Suprapubic skin (tissue), 4 donors: Measurements from ENCODE around the gene DDR2. TPM values are rescaled to one million over a fixed set of nuclear protein-coding genes. Genes with fewer than 3 reads are reported as not detected.

Experiments
- DNase-seq, 2 donors: peaks; one replicate each; pipeline ENCODE4 v3.0.0-alpha.2; 2019; ENCODE audit warnings: low spot score in 2 of 2
- H3K27ac ChIP-seq: fragments of 200-600 bp; sonication (generic); one replicate; pipeline ENCODE4 v1.5.1; 2019
- H3K27me3 ChIP-seq: fragments of 200-600 bp; sonication (generic); one replicate; pipeline ENCODE4 v1.5.1; 2019
- H3K36me3 ChIP-seq: fragments of 200-600 bp; sonication (generic); one replicate; pipeline ENCODE4 v1.5.1; 2019
- H3K4me1 ChIP-seq: fragments of 200-600 bp; sonication (generic); one replicate; pipeline ENCODE4 v1.5.1; 2019
- H3K4me3 ChIP-seq: fragments of 200-600 bp; sonication (generic); one replicate; pipeline ENCODE4 v1.5.1; 2019; ENCODE audit warnings: mild to moderate bottlenecking
- H3K9me3 ChIP-seq: fragments of 200-600 bp; sonication (generic); one replicate; pipeline ENCODE4 v1.5.1; 2019
- EP300 ChIP-seq: sonication (generic); formaldehyde crosslinking; IDR thresholded peaks from one replicate; pipeline ENCODE4 v1.6.1; 2017; ENCODE audit warnings: antibody characterized with exemption
- POLR2A ChIP-seq, 2 donors: fragments of 450-650 bp; IDR thresholded peaks; one replicate each; pipeline ENCODE4 v1.6.1; 2017; ENCODE audit warnings: antibody characterized with exemption in 2 of 2, mild to moderate bottlenecking in 2 of 2, moderate library complexity in 2 of 2
- POLR2AphosphoS5 ChIP-seq, 3 donors: sonication (generic); formaldehyde crosslinking; IDR thresholded peaks; one replicate each; pipeline ENCODE4 v1.6.1; 2017; ENCODE audit warnings: antibody characterized with exemption in 3 of 3
- WGBS: methylation state at CpG from one replicate; pipeline ENCODE4 v1.1.5; 2018; 5-methylcytosine and 5-hydroxymethylcytosine counted together
- total RNA-seq, 4 donors: library from RNA; depleted of rRNA; stranded (reverse); fragments of >200 nt; gene quantifications; one replicate each; pipeline ENCODE4 v1.1.0, GENCODE V29; 2016
- TF ChIP-seq, protein P1 (sequence below), 2 donors: fragments of 200-600 bp in 1 of 2; fragments of 450-650 bp in 1 of 2; sonication (generic) in 1 of 2; IDR thresholded peaks; one replicate each; pipeline ENCODE4 v1.5.1; 2016 to 2019; ENCODE audit warnings: antibody characterized with exemption in 2 of 2, mild to moderate bottlenecking in 1 of 2, moderate library complexity in 1 of 2

The DDR2 gene
- total RNA-seq, 4 donors from 2014 or later: 7.7 to 50.2 (median 13.8) TPM

DNA sequence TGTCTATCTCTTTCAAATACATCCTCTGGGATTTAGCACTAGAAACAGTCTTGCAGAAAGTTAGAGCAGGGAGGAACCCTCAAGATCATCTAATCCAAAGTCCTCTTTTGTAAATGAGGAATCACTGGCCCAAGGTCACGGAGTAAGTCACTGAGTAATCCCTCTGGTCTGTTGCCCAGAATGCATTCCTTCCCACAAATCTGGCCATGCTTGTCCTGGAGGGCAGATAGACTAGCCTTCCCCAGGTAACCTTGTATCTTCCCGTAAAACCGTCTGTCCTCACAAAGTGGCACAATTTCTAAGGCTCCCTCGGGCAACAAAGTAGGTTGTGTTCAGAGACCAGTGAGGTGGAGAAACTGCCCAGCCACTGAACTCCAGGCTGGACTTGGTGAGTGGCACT, 46.2 kb downstream of the DDR2 start:
- H3K9me3 ChIP-seq: no peaks in the 10 kb centered on the region
- no peaks in the 10 kb centered on the region for H3K27me3 ChIP-seq
- TF ChIP-seq EP300 (no peak), POLR2A (IDR thresholded peaks at IDR 0.05) (no peak), POLR2AphosphoS5 (IDR thresholded peaks at IDR 0.05) (no peak)
- TF ChIP-seq, protein P1, sequence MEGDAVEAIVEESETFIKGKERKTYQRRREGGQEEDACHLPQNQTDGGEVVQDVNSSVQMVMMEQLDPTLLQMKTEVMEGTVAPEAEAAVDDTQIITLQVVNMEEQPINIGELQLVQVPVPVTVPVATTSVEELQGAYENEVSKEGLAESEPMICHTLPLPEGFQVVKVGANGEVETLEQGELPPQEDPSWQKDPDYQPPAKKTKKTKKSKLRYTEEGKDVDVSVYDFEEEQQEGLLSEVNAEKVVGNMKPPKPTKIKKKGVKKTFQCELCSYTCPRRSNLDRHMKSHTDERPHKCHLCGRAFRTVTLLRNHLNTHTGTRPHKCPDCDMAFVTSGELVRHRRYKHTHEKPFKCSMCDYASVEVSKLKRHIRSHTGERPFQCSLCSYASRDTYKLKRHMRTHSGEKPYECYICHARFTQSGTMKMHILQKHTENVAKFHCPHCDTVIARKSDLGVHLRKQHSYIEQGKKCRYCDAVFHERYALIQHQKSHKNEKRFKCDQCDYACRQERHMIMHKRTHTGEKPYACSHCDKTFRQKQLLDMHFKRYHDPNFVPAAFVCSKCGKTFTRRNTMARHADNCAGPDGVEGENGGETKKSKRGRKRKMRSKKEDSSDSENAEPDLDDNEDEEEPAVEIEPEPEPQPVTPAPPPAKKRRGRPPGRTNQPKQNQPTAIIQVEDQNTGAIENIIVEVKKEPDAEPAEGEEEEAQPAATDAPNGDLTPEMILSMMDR (IDR thresholded peaks at IDR 0.05): no peak
- H3K36me3 ChIP-seq: no peaks in the 10 kb centered on the region
- peaks cover 36% of the 10 kb centered on the region for H3K4me1 ChIP-seq
- no peak for DNase-seq
- 54% methylated on average over 4 of the region's 4 CpGs for WGBS
- H3K27ac ChIP-seq: no peak overlapping the region
- H3K4me3 ChIP-seq: no peak overlapping the region

GRCh38 chr1:162679298-162679697, 47.0 kb downstream of the DDR2 start:
- Histone ChIP-seq H3K4me1 (peaks cover 36% of the 10 kb centered on the region), H3K27me3 (no peaks in the 10 kb centered on the region), H3K36me3 (no peaks in the 10 kb centered on the region), H3K4me3 (no peak overlapping the region), H3K27ac (no peak overlapping the region), H3K9me3 (no peaks in the 10 kb centered on the region)
- DNase-seq: no peak
- no peak for TF ChIP-seq POLR2A (IDR thresholded peaks at IDR 0.05)
- no peak for TF ChIP-seq EP300
- TF ChIP-seq POLR2AphosphoS5 (IDR thresholded peaks at IDR 0.05): no peak
- TF ChIP-seq, protein P1 (IDR thresholded peaks at IDR 0.05): no peak
- 23% methylated on average over 1 of the region's 1 CpG for WGBS

- TF ChIP-seq EP300 (no peak), POLR2AphosphoS5 (IDR thresholded peaks at IDR 0.05) (no peak), POLR2A (IDR thresholded peaks at IDR 0.05) (no peak)
- TF ChIP-seq, protein P1 (IDR thresholded peaks at IDR 0.05): no peak
- no peak for DNase-seq
- Histone ChIP-seq H3K4me1 (peaks cover 40% of the 10 kb centered on the region), H3K36me3 (no peaks in the 10 kb centered on the region), H3K9me3 (no peaks in the 10 kb centered on the region), H3K27ac (peak overlapping the region; percentile 33), H3K4me3 (no peak overlapping the region), H3K27me3 (no peaks in the 10 kb centered on the region)
- 76% methylated on average over 5 of the region's 5 CpGs for whole genome bisulfite sequencing
These were observed 48.3 kb downstream of the DDR2 start for GRCh38 chr1:162680419-162681121.

GRCh38 chr1:162681122-162681436, 48.8 kb downstream of the DDR2 start:
- no peak overlapping the region for H3K4me3 ChIP-seq
- peak overlapping the region; percentile 33 for H3K27ac ChIP-seq
- no peaks in the 10 kb centered on the region for H3K27me3 ChIP-seq
- peaks cover 35% of the 10 kb centered on the region for H3K4me1 ChIP-seq
- no peaks in the 10 kb centered on the region for H3K9me3 ChIP-seq
- 68% methylated on average over 2 of the region's 2 CpGs for WGBS
- no peaks in the 10 kb centered on the region for H3K36me3 ChIP-seq
- TF ChIP-seq POLR2A (IDR thresholded peaks at IDR 0.05) (no peak), EP300 (no peak), POLR2AphosphoS5 (IDR thresholded peaks at IDR 0.05) (no peak)
- TF ChIP-seq, protein P1 (IDR thresholded peaks at IDR 0.05): no peak
- DNase-seq: no peak

DNA sequence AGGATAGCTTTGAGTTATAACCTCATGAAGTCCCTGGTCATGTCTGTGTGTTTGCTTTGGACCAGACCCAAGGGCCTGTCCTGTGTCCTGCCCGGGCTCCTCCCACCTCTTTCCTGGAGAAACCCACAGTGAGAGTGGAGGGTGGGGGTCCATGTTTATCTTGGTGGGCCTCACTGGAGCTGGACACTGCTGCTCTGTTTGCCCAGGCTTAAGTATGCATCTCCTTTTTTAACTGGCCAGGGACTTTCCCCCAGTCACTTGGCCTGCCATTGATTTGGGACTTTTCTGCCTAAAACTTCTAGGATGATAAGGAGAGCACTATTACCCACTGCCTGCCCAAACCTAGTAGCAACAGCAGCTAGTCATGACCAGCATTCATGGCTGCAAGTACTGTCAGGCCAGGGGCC, 49.8 kb downstream of the DDR2 start:
- no CpG with 5 or more reads among the region's 1 CpG for WGBS
- TF ChIP-seq EP300: no peak
- TF ChIP-seq, protein P1 (IDR thresholded peaks at IDR 0.05): no peak
- TF ChIP-seq POLR2AphosphoS5 (IDR thresholded peaks at IDR 0.05): no peak
- H3K4me1 ChIP-seq: peaks cover 28% of the 10 kb centered on the region
- no peak overlapping the region for H3K4me3 ChIP-seq
- no peaks in the 10 kb centered on the region for H3K36me3 ChIP-seq
- DNase-seq: no peak
- no peaks in the 10 kb centered on the region for H3K9me3 ChIP-seq
- H3K27ac ChIP-seq: peak overlapping the region; percentile 33
- no peaks in the 10 kb centered on the region for H3K27me3 ChIP-seq
